B cell (primary cell): ENCODE measurements around the gene MSH3. TPM values are rescaled to one million over a fixed set of nuclear protein-coding genes. Genes with fewer than 3 reads are reported as not detected.

ENCODE experiments used
- ATAC-seq: fragments of 200-7000 bp; cut with Tn5 transposase; one replicate; pipeline ENCODE4 v1.10.0; 2021; ENCODE audit warnings: low read depth, mild to moderate bottlenecking, moderate number of reproducible peaks, moderate library complexity
- CTCF ChIA-PET: fragments of 350-600 bp; sonication (Branson Sonifier 250); formaldehyde crosslinking; loops from one replicate; lab custom pipeline; 2021; ENCODE audit warnings: antibody characterized with exemption, inconsistent platforms; lab: Charles Lee
- POLR2A ChIA-PET: fragments of 350-600 bp; sonication (Branson Sonifier 250); formaldehyde crosslinking; loops from one replicate; lab custom pipeline; 2021; ENCODE audit warnings: antibody characterized with exemption; lab: Charles Lee
- DNase-seq: peaks from one replicate; pipeline ENCODE4 v3.0.0; 2013
- H2AFZ ChIP-seq: 2 replicates; pipeline ENCODE4 v1.6.1; 2012; ENCODE audit warnings: mild to moderate bottlenecking, low read depth, low read length; ENCODE audit not compliant: insufficient read depth, poor library complexity, severe bottlenecking
- H3K27ac ChIP-seq, 2 donors: 1 replicate in 1 of 2; 2 replicates in 1 of 2; pipeline ENCODE4 v1.5.1; 2012 to 2013; ENCODE audit warnings: low read length in 2 of 2, mild to moderate bottlenecking in 2 of 2, moderate library complexity in 1 of 2
- H3K27me3 ChIP-seq, 4 experiments: fragments of 200-600 bp in 1 of 4; sonication (generic) in 1 of 4; replicated peaks in 1 of 4; 1 replicate in 2 of 4; 2 replicates in 2 of 4; pipeline versions ENCODE4 v1.6.1 to v1.7.0; 2013 to 2016; ENCODE audit warnings: low read length in 3 of 4, mild to moderate bottlenecking in 2 of 4, mixed read lengths in 1 of 4, moderate library complexity in 1 of 4; ENCODE audit not compliant: insufficient read depth in 4 of 4, control insufficient read depth in 3 of 4; ENCODE audit errors: control extremely low read depth in 1 of 4
- H3K36me3 ChIP-seq, 2 experiments: replicated peaks in 1 of 2; 1 replicate in 1 of 2; 2 replicates in 1 of 2; pipeline versions ENCODE4 v1.6.1 to v1.7.1; 2013; ENCODE audit warnings: low read length in 1 of 2; ENCODE audit not compliant: insufficient read depth in 2 of 2, control insufficient read depth in 1 of 2; ENCODE audit errors: control extremely low read depth in 1 of 2, extremely low read depth in 1 of 2
- H3K4me1 ChIP-seq, 2 donors: fragments of 200-600 bp in 1 of 2; sonication (generic) in 1 of 2; 1 replicate in 1 of 2; 2 replicates in 1 of 2; pipeline versions ENCODE4 v1.5.1 to v1.6.1; 2013 to 2017; ENCODE audit warnings: low read length in 2 of 2; ENCODE audit not compliant: control insufficient read depth in 2 of 2, insufficient read depth in 2 of 2
- H3K4me2 ChIP-seq: replicated peaks from 2 replicates; pipeline ENCODE3; 2012; ENCODE audit warnings: mild to moderate bottlenecking, low read depth, low read length; ENCODE audit not compliant: poor library complexity, severe bottlenecking
- H3K4me3 ChIP-seq, 5 experiments: fragments of 200-600 bp in 1 of 5; sonication (generic) in 1 of 5; 1 replicate in 3 of 5; 2 replicates in 2 of 5; pipeline versions ENCODE4 v1.5.1 to v1.7.0; 2011 to 2016; ENCODE audit warnings: low read length in 4 of 5, mild to moderate bottlenecking in 4 of 5, low read depth in 2 of 5, control low read depth in 1 of 5, moderate library complexity in 1 of 5; ENCODE audit not compliant: insufficient read depth in 1 of 5; ENCODE audit errors: control extremely low read depth in 1 of 5, extremely low read depth in 1 of 5
- H3K79me2 ChIP-seq: fragments of 200-600 bp; sonication (generic); one replicate; pipeline ENCODE4 v1.6.0; 2016; ENCODE audit warnings: low read length; ENCODE audit not compliant: control insufficient read depth, insufficient read depth
- H3K9ac ChIP-seq: fragments of 200-600 bp; sonication (generic); 2 replicates; pipeline ENCODE4 v1.6.1; 2017; ENCODE audit warnings: mild to moderate bottlenecking, low read length, moderate library complexity
- H3K9me3 ChIP-seq, 3 donors: one replicate each; pipeline versions ENCODE4 v1.6.1 to v1.7.1; 2013; ENCODE audit warnings: low read length in 2 of 3; ENCODE audit not compliant: control insufficient read depth in 2 of 3, insufficient read depth in 1 of 3; ENCODE audit errors: control extremely low read depth in 1 of 3
- H4K20me1 ChIP-seq: 2 replicates; pipeline ENCODE4 v1.6.0; 2012; ENCODE audit warnings: mild to moderate bottlenecking, low read length; ENCODE audit not compliant: insufficient read depth, control insufficient read depth, poor library complexity, severe bottlenecking
- H3K27ac Mint-ChIP-seq: one replicate; pipeline ENCODE4 v1.8.0; 2021; ENCODE audit warnings: mixed read lengths
- H3K27me3 Mint-ChIP-seq: one replicate; pipeline ENCODE4 v1.8.0; 2021; ENCODE audit warnings: mixed read lengths
- H3K4me1 Mint-ChIP-seq: one replicate; pipeline ENCODE4 v1.8.0; 2021; ENCODE audit warnings: mixed read lengths
- H3K4me3 Mint-ChIP-seq: one replicate; pipeline ENCODE4 v1.8.0; 2021; ENCODE audit warnings: mixed read lengths
- H3K9me3 Mint-ChIP-seq: one replicate; pipeline ENCODE4 v1.8.0; 2022; ENCODE audit warnings: mixed read lengths; ENCODE audit not compliant: insufficient read depth
- CTCF ChIP-seq: fragments of 200-600 bp; IDR thresholded peaks from one replicate; pipeline ENCODE4 v1.8.0; 2022; ENCODE audit warnings: antibody characterized with exemption, mild to moderate bottlenecking
- EZH2 ChIP-seq: IDR thresholded peaks from 2 replicates; pipeline ENCODE4 v1.6.1; 2012; ENCODE audit warnings: borderline replicate concordance, low read depth, mild to moderate bottlenecking, moderate library complexity, low read length; ENCODE audit not compliant: insufficient read depth, poor library complexity, severe bottlenecking
- WGBS: methylation state at CpG from one replicate; pipeline ENCODE4 v1.1.5; 2013; ENCODE audit warnings: missing lambda C conversion rate; ENCODE audit not compliant: insufficient coverage; 5-methylcytosine and 5-hydroxymethylcytosine counted together
- intact Hi-C: fragments of 100-400 bp; cut with micrococcal nuclease; formaldehyde crosslinking; loops from one replicate; pipeline ENCODE4 v1.10.0; 2022
- polyA plus RNA-seq: library from polyadenylated mRNA; depleted of rRNA; stranded (reverse); fragments of >200 nt; gene quantifications from 2 replicates; pipeline ENCODE4 v1.2.3, GENCODE V29; 2012
- total RNA-seq, 2 donors: library from RNA; stranded (reverse); fragments of 120-200 nt in 1 of 2; gene quantifications; 1 replicate in 1 of 2; 2 replicates in 1 of 2; pipeline versions ENCODE4 v1.2.3 to v1.2.4, GENCODE V29; 2013 to 2022

The MSH3 gene
- total and polyA plus RNA-seq, 2 donors (not counting 1 experiment from before 2014, with no cell fraction given), result 3.5 to 26.3 TPM

DNA sequence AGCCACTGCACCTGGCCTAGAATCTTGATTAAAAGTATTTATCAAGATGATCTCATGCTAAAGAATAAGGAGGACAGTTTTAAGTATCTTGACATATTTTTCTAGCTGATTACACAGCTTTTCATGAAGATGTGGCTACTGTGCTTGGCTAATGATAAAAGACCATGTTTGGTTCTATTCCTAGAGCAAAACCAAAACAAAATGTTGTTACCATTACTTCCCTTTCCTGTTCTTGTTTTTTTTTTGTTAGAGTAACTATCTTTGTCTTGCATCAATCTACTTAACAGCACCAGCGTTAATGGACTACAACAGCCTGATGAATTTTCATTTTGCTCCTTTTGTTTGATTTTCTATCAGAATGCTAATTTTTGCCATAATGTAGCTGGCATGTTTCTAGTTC is 86.5 kb downstream of the MSH3 start:
- Histone ChIP-seq H3K4me3 (peak overlapping the region in 2 of 5 experiments; percentile 1 to 10), H3K9ac (peak overlapping the region; percentile 41), H3K9me3 (no peaks in the 10 kb centered on the region), H4K20me1 (no peaks in the 10 kb centered on the region), H3K27ac (peak overlapping the region; percentile 37 to 65), H3K27me3 (no peaks in the 10 kb centered on the region), H3K36me3 (peaks cover 13 to 17% of the 10 kb centered on the region in 2 experiments), H2AFZ (peak overlapping the region; percentile 57), H3K4me2 (peak overlapping the region; percentile 60), H3K4me1 (peaks cover 11 to 15% of the 10 kb centered on the region in 2 donors), H3K79me2 (no peaks in the 10 kb centered on the region)
- peak overlapping the region; percentile 62 for H3K4me3 Mint-ChIP-seq
- CTCF ChIA-PET, result no interaction called here
- peak overlapping the region; percentile 87 for H3K27ac Mint-ChIP-seq
- no peaks in the 10 kb centered on the region for H3K27me3 Mint-ChIP-seq
- peaks cover 37% of the 10 kb centered on the region for H3K4me1 Mint-ChIP-seq
- H3K9me3 Mint-ChIP-seq, result no peaks in the 10 kb centered on the region
- no CpG with 5 or more reads among the region's 1 CpG for WGBS
- ATAC-seq (peak; percentile 17), DNase-seq (peak; percentile 8)
- POLR2A ChIA-PET, result interaction anchor here (0.6 kb wide), 1 partner anchor 23 kb away, joined by 6 read pairs; no protein-coding TSS in a partner anchor
- TF ChIP-seq EZH2 (no peak), CTCF (no peak)
- intact Hi-C loops, result no loop called here

DNA sequence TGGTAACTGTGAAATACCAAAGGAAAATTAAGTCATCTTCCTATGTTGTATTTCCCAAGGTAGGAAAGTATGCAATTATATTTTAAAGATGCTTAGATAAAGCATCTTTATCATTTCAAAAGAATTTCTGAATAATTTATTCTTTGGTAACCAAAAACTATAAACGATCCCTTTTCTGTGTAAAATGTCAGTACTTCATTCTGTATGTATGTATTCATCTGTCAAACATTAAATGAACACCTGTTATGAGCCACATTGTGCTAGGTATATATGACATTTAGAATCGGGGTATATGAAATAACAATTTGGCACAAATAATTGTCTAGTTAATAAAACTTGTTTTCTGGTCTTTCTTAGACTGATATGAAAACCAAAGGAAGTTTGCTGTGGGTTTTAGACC is 89.7 kb downstream of the MSH3 start:
- DNase-seq, result no peak
- no peaks in the 10 kb centered on the region for H4K20me1 ChIP-seq
- no peak overlapping the region for H2AFZ ChIP-seq
- Mint-ChIP-seq H3K4me1 (peaks cover 23% of the 10 kb centered on the region), H3K27ac (no peak overlapping the region), H3K27me3 (no peaks in the 10 kb centered on the region), H3K9me3 (no peaks in the 10 kb centered on the region), H3K4me3 (no peak overlapping the region)
- CTCF ChIA-PET, result no interaction called here
- POLR2A ChIA-PET, result no interaction called here
- no CpG with 5 or more reads among the region's 2 CpGs for WGBS
- H3K27ac ChIP-seq, result no peak overlapping the region
- no peak overlapping the region for H3K4me2 ChIP-seq
- no peak overlapping the region for H3K4me3 ChIP-seq
- TF ChIP-seq EZH2 (no peak), CTCF (no peak)
- no peaks in the 10 kb centered on the region for H3K79me2 ChIP-seq
- H3K4me1 ChIP-seq, result peaks cover 11 to 13% of the 10 kb centered on the region in 2 donors
- ATAC-seq, result no peak
- H3K36me3 ChIP-seq, result peaks cover 26 to 27% of the 10 kb centered on the region in 2 experiments
- no peak overlapping the region for H3K9ac ChIP-seq
- intact Hi-C loops, result no loop called here
- H3K9me3 ChIP-seq, result no peaks in the 10 kb centered on the region
- H3K27me3 ChIP-seq, result no peaks in the 10 kb centered on the region
